ENCODE measurements around the gene KCNJ6.
"Not testable (repeated sequence)": the region's sequence is repeated elsewhere in the genome, so short reads cannot be mapped to it uniquely, and the experiment has no call there.

The KCNJ6 gene

GRCh38 chr21:37669249-37669648, 247.0 kb downstream of the KCNJ6 start:
- DNase-seq, result no peak

GRCh38 chr21:37668462-37669239, 247.6 kb downstream of the KCNJ6 start:
- DNase-seq, result no peak

DNA sequence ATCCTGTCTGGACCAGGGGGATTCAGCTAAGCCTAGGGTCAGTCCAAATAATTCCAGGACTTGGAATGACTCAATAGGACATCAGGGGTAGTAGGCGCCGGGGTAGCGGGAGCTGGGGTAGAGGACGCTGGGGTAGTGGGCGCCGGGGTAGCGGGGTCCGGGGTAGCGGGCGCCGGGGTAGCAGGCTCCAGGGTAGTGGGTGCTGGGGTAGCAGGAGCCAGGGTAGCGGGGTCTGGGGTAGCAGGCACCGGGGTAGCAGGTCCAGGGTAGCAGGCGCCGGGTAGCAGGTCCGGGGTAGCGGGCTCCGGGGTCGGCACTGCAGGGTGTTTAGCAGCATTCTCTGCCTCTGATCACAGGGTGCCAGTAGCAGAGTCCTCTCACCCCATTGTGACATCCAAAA, 248.9 kb downstream of the KCNJ6 start:
- no peak for DNase-seq

- DNase-seq, result no peak
These were observed 250.8 kb downstream of the KCNJ6 start for GRCh38 chr21:37665230-37666024.

GRCh38 chr21:37662227-37662626, 254.0 kb downstream of the KCNJ6 start:
- DNase-seq, result not testable (repeated sequence)

DNA sequence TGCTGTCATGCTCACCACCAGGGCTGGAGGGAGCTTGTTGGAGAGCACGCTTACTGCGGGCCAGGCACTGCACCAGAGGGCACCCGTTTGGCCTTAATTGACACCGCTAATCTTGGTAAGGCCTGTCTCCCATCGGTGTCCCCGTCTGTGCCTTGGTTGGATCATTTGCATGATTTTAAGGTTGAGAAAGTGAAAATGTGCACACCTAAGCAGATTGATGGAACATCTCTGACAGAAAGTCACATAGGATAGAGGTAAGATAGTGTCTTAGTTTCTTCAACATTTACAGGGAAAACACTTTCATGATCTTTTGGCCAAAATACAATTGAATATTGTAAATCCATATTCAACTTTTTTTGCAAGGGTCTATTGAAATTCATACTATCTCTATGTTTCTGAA, 255.5 kb downstream of the KCNJ6 start:
- DNase-seq, result no peak

- no peak for DNase-seq
These were observed 256.4 kb downstream of the KCNJ6 start for GRCh38 chr21:37659874-37660273.

DNA sequence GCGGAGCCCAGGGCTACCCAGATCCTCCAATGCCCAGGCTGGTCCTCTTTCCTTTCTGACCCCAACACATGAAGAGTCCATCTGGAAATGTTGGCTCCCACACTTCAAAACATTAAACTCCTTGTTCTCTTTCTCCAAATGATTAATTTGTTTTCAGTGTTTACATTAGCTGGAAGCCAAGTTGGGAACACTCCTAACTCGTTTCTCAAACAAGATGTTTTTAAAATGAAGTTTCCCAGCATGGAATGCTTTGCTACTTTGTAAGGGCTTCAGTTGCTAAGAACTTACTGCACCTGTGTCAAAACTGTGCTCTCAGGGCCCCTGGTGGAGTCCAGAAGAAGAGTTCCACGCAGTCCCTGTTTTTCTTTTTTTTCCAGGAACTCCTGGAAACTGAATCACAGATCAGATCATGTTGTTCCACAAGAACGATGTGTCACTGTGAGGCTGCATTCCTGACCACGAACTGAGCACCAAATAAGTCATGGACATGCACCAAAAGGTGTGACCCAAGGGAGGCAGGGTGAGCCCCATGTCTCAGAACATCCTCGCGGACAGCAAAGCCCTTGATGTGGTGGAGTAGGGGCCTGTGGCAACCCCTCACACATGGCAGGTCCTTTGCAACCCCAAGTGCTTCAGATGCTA, 257.3 kb downstream of the KCNJ6 start:
- DNase-seq, result no peak

DNA sequence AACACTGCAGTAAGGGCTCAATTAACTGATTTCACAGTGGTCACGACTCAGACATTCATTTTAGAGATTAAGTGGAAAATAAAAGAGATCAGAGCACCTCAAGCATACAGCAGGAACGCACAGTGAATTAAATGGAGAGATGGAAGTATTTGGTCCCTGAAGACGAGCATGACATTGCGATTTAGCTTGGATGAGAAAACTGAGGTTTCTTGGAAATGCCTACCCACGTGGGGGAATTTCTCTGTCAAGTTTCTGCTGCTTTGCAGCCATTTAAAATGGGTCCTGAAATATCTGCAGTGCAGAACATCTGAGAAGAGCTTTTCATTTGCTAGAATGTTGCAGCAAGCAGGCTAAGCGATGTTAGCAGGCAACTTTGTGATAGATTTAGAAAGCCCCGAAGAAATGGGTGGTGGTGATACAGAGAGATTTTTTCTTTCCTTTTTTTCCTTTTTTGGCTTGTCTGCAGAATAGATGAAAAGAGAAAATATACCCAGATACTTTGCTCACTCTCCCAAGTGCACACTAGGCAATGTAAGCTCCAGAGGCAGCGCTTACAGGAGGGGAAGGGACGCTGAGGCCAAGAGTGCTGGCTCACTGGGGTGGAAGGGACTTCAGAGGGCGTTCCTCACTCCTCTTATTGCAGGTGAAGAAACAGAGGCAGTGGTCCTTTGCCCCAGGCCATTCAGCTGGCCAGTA, 258.0 kb downstream of the KCNJ6 start:
- DNase-seq, result no peak

DNA sequence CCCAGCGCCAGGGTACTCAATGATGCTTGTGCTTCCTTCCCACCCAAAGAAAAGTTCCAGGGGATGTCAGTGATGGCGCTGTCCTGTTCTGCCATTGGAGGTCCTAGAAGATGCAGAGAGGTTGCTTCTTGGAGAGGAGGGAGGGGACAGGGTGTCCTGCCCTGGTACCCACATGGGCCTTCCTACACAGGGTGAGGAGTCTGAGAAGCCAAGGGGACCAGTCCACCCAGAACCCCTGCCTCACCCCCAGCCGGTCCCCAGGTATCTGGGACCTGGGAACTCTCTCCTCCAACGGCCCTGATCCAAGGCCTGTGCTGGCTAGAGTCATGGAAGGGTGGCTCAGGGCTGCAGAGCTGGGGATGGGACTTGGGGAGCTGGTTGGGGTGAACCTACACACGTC, 259.4 kb downstream of the KCNJ6 start:
- no peak for DNase-seq

GRCh38 chr21:37655611-37656300, 260.5 kb downstream of the KCNJ6 start:
- no peak for DNase-seq

GRCh38 chr21:37654596-37654995, 261.7 kb downstream of the KCNJ6 start:
- DNase-seq, result no peak

- DNase-seq, result no peak
These were observed 263.1 kb downstream of the KCNJ6 start for GRCh38 chr21:37653201-37653600.

DNA sequence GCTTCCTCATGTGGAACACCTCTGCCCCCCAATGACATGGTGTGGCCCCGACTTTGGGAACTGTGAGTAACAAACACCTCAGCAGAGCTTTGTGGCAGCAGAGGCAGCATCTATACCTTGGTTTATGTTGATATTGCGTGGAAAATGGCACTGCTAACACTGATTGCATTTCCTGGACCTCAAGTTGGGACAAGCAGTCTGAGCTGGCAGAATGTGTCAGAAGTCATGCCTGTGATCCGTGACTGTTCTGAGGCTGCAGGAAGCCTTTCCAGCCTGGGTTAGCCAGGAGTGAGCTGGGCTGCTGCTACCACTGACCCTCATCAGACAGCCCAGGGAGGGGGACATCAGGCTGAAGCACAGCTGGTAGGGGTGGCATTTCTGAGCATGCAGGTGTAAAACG, 268.5 kb downstream of the KCNJ6 start:
- DNase-seq, result no peak

- not testable (repeated sequence) for DNase-seq
These were observed 269.5 kb downstream of the KCNJ6 start for GRCh38 chr21:37646761-37647160.

DNA sequence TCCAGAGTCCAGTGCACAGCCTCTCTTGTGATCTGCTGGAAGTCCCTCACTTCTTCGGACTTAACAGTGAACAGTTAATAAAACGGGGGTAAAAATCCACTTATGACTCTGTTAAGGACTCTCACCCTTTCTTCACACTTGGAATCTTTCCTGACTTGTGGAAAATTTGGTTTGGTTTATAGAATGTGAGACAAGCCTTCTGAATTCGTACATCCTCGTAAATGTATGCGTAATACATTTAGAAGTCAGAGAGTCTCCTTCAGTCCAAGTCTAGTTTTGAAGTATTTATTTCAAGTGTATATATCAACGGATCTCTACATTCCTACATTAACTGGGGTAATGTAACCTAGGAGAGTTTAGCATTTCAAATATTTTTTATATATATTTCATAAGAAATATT, 270.4 kb downstream of the KCNJ6 start:
- no peak for DNase-seq

DNA sequence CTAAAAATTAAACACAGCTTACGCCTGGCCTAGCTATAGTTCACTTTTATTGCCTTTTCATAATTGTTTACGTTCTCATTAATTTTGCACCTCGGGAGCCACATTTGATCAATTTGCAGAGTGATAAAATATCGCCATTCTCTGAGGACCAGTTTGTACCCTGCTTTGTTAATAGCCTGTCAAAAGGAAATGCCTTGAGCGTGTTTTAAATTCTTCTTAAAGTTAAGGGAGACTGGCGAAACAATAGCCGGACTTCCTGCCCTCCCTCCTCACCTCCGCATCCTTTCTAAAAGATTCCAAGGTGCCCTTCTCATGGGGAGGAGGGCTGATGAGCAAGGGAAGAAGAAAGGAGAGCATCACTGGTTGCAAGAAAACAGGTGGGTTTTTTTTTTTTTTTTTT, 271.6 kb downstream of the KCNJ6 start:
- DNase-seq, result no peak

DNA sequence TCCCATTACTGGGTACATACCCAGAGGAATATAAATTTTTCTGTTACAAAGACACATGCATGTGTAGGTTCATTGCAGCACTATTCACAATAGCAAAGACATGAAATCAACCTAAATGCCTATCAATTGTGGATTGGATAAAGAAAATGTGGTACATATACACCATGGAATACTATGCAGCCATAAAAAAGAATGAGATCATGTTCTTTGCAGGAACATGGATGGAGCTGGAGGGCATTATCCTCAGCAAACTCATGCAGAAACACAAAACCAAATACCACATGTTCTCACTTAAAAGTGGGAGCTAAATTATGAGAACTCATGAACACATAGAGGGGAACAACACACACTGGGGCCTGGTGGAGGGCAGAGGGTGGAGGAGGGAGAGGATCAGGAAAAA, 272.4 kb downstream of the KCNJ6 start:
- not testable (repeated sequence) for DNase-seq

GRCh38 chr21:37642493-37642892, 273.8 kb downstream of the KCNJ6 start:
- DNase-seq, result peak; percentile 75

GRCh38 chr21:37639756-37640155, 276.5 kb downstream of the KCNJ6 start:
- no peak for DNase-seq

DNA sequence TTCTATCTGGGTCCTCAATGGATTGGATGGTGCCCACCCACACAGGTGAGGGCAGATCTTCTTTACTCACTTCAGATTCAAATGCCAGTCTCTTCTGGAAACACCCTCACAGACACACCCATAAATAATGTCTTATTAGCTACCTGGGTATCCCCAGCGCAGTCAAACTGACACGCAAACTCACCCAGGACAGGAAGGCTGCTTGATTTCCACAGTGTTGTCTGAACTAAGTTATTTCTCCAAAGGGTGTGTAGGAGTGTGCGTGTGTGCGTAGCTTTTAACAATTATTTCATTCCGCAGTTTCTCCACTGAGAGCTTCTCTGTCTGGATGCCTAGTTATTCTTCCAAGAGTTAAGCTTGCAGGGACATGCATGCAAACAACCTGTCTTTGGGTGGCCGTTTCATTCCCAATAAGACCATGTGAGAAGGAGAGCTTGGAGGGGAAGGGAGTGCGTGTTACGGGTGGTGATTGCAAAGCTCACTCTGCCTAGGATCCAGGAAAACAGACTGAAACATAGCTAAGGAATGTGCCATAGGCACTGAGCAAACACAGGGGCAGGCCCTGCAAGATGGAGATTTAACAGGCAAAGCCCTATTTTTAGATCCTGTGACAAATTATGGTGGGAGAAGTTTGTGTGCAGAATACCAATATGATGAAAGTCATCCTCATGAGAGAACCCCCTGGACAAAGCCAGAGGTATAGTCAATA, 280.0 kb downstream of the KCNJ6 start:
- DNase-seq, result no peak
